Mammary epithelial cell (primary cell): ENCODE data around the gene BAG5.

ENCODE experiments used
- EZH2 ChIP-seq: IDR thresholded peaks from 2 replicates; pipeline ENCODE4 v1.6.1; 2012; ENCODE audit warnings: low read length, inconsistent platforms, borderline replicate concordance
- TF ChIP-seq, protein P1 (sequence below), 2 donors: IDR thresholded peaks in 1 of 2; conservative IDR thresholded peaks in 1 of 2; 2 replicates each; pipeline ENCODE4 v1.5.1; 2011 to 2012; ENCODE audit warnings: inconsistent platforms in 2 of 2, low read length in 2 of 2, mild to moderate bottlenecking in 2 of 2, control low read depth in 1 of 2, low read depth in 1 of 2; ENCODE audit not compliant: insufficient read depth in 1 of 2; ENCODE audit errors: extremely low read depth in 1 of 2

DNA sequence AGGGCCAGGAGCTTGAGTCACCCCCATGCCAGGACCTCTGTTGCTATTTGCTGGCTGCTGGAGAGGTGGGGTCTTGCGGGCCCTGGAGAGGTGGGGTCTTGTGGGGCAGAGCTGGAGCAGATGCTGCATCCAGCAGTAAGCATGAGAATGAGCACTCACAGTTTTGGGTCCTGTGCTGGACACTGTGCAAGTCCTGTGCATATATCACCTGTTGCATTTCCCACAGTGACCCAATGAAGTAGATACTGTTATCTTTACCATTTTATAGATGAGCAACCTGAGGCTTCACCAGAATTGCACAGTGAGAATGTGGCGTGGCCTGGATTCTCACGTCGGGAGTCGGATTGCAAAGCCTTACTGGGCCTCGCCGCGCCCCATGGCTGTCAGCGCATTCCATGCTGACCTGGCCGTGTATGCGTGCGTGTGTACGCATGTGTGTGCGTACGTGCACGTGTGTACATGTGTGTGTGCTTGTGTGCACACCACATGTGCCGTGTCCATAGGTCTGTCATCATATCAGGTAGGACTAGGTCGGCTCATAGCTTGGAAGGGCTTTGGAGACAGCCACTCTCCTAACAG is 12.3 kb upstream of the BAG5 start:
- TF ChIP-seq, protein P1, sequence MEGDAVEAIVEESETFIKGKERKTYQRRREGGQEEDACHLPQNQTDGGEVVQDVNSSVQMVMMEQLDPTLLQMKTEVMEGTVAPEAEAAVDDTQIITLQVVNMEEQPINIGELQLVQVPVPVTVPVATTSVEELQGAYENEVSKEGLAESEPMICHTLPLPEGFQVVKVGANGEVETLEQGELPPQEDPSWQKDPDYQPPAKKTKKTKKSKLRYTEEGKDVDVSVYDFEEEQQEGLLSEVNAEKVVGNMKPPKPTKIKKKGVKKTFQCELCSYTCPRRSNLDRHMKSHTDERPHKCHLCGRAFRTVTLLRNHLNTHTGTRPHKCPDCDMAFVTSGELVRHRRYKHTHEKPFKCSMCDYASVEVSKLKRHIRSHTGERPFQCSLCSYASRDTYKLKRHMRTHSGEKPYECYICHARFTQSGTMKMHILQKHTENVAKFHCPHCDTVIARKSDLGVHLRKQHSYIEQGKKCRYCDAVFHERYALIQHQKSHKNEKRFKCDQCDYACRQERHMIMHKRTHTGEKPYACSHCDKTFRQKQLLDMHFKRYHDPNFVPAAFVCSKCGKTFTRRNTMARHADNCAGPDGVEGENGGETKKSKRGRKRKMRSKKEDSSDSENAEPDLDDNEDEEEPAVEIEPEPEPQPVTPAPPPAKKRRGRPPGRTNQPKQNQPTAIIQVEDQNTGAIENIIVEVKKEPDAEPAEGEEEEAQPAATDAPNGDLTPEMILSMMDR (conservative IDR thresholded peaks at IDR 0.05 in 1 of 2, IDR thresholded peaks at IDR 0.05 in 1 of 2; ENCODE audit: extremely low read depth in 1 of 2, insufficient read depth in 1 of 2, low read depth in 1 of 2, low read length in 2 of 2) = no peak
- no peak for TF ChIP-seq EZH2
